Measurements from ENCODE around the gene RPTOR.

RPTOR gene

DNA sequence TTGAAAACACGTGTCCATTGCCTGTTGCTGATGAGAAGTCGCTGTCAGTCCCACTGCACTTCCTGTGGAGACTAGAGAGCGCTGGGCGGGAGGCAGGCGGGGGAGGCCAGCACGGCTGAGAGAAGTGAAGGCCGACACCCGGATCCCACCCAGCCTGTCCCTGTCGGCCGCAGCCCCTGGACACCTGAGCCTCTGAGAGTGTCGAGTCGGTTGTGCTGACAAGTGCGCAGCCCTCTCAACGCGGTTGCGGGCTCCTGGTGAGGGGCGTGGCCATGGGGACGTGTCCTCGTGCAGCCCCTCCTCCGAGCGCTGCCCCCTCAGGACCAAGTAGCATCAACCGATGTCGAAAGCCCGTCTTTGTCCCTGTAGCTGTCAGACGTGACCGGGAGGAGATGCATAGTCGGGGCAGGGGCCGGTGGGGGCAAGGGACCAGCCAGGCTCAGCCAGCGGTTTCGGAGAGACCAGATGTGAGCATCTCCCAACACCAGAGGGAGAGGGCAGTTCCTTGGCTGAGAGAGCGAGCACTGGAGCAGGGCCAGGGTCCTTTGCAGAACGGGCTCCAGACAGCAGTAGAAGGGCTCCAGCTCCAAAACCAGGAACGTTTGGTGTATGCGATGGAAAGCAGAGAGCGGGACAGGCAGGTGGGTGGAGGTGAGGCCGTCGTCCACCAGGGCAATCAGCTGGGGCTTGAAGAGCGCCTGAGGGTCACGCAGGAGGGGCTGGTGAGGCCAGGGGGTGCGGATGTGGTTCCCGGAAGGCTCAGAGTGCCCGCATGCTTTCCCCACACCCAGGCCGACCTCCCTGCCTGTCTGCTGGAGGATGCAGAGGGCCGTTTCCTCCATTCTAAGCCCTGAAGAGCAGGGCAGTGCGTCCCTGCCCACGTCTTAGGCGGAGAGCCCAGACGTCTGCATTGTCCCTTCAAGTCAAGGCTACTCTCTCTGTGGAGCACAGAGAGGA lies 403.7 kb downstream of the RPTOR start:
- Histone ChIP-seq H3K9ac (ENCODE audit: low read length) (no peak overlapping the region), H3K4me1 (ENCODE audit: insufficient read depth, low read length, severe bottlenecking) (no peaks in the 10 kb centered on the region), H3K9me3 (ENCODE audit: low read length) (no peaks in the 10 kb centered on the region), H3K4me3 (ENCODE audit: low read depth, low read length, poor library complexity, severe bottlenecking) (no peak overlapping the region), H3K79me2 (ENCODE audit: insufficient read depth, low read length) (no peaks in the 10 kb centered on the region), H3F3A (ENCODE audit: insufficient read depth, low read length) (no peaks in the 10 kb centered on the region), H4K20me1 (ENCODE audit: insufficient read depth, low read length) (no peaks in the 10 kb centered on the region), H3K36me3 (ENCODE audit: insufficient read depth, low read length) (peaks cover 93% of the 10 kb centered on the region), H3K9me2 (ENCODE audit: low read depth, low read length) (no peaks in the 10 kb centered on the region), H3K27me3 (ENCODE audit: insufficient read depth, low read length) (no peaks in the 10 kb centered on the region), H3K4me2 (ENCODE audit: low read length) (no peak overlapping the region), H2AFZ (ENCODE audit: low read length) (no peak overlapping the region), H3K27ac (ENCODE audit: low read depth, low read length, poor library complexity, severe bottlenecking) (no peak overlapping the region)
- no peak for TF ChIP-seq EZH2 (IDR thresholded peaks at IDR 0.05; ENCODE audit: borderline replicate concordance, low read length)
- no peak for TF ChIP-seq CTCF (IDR thresholded peaks at IDR 0.05; ENCODE audit: low read length)

- H3K4me2 ChIP-seq (ENCODE audit: low read length), result no peak overlapping the region
- no peaks in the 10 kb centered on the region for H3K9me2 ChIP-seq (ENCODE audit: low read depth, low read length)
- H3K9me3 ChIP-seq (ENCODE audit: low read length), result no peaks in the 10 kb centered on the region
- no peak overlapping the region for H3K4me3 ChIP-seq (ENCODE audit: low read depth, low read length, poor library complexity, severe bottlenecking)
- no peak for TF ChIP-seq EZH2 (IDR thresholded peaks at IDR 0.05; ENCODE audit: borderline replicate concordance, low read length)
- TF ChIP-seq CTCF (IDR thresholded peaks at IDR 0.05; ENCODE audit: low read length), result no peak
- no peaks in the 10 kb centered on the region for H4K20me1 ChIP-seq (ENCODE audit: insufficient read depth, low read length)
- H3K4me1 ChIP-seq (ENCODE audit: insufficient read depth, low read length, severe bottlenecking), result no peaks in the 10 kb centered on the region
- no peaks in the 10 kb centered on the region for H3K79me2 ChIP-seq (ENCODE audit: insufficient read depth, low read length)
- H2AFZ ChIP-seq (ENCODE audit: low read length), result no peak overlapping the region
- no peaks in the 10 kb centered on the region for H3K27me3 ChIP-seq (ENCODE audit: insufficient read depth, low read length)
- no peak overlapping the region for H3K9ac ChIP-seq (ENCODE audit: low read length)
- H3F3A ChIP-seq (ENCODE audit: insufficient read depth, low read length), result no peaks in the 10 kb centered on the region
- H3K27ac ChIP-seq (ENCODE audit: low read depth, low read length, poor library complexity, severe bottlenecking), result no peak overlapping the region
- peaks cover 93% of the 10 kb centered on the region for H3K36me3 ChIP-seq (ENCODE audit: insufficient read depth, low read length)
Observed at GRCh38 chr17:80948976-80949450, 404.4 kb downstream of the RPTOR start.

DNA sequence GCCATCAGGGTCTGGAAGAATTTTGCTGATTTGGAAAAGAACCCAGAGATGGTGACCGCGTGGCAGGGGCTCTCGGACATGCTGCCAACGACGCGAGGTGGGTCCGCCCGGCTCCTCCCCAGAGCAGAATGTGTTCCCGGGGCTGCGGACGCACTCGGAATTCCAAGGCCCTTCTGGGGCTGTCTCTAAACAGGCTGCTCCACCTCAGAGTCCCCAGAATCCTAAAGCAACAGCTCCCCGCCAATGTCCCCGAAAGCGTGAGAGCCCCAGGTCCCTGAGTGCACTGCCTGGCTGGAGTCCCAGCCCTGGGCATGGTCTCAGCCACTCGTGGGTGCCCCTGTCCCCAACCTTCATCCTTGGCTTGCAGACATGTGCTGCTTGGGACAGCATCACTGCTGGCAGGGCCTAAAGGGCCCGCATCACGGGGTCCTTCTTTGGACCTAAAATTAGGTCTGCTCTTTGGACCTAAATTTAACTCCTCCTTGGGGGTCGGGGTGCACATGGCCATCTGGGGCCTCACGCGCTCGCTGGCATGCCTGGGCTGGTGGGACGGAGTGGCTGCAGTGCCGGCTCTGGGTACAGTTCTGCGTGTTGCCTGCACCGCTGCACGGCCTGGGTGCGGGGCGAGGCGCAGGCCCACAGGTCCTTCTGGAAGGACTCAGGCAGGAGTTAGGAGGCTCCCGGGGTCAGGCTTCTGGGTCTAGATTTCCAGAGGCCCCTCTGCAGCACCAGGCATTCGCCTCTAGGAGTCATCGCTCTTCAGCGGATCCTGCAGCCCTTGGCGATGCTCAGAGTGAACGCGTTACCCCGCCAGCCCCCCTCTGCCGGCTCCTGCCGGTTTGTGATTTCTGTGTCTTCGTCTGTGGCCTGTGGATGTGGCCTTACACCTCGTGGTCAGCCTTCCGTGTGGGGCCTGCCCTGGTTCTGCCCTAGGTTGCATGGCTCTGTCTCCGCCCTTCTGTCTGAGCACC lies 405.1 kb downstream of the RPTOR start:
- H3K79me2 ChIP-seq (ENCODE audit: insufficient read depth, low read length), result no peaks in the 10 kb centered on the region
- TF ChIP-seq CTCF (IDR thresholded peaks at IDR 0.05; ENCODE audit: low read length) (no peak), EZH2 (IDR thresholded peaks at IDR 0.05; ENCODE audit: borderline replicate concordance, low read length) (no peak)
- H3K4me3 ChIP-seq (ENCODE audit: low read depth, low read length, poor library complexity, severe bottlenecking), result no peak overlapping the region
- peaks cover 91% of the 10 kb centered on the region for H3K36me3 ChIP-seq (ENCODE audit: insufficient read depth, low read length)
- H2AFZ ChIP-seq (ENCODE audit: low read length), result no peak overlapping the region
- no peaks in the 10 kb centered on the region for H3K4me1 ChIP-seq (ENCODE audit: insufficient read depth, low read length, severe bottlenecking)
- H3K4me2 ChIP-seq (ENCODE audit: low read length), result no peak overlapping the region
- no peaks in the 10 kb centered on the region for H4K20me1 ChIP-seq (ENCODE audit: insufficient read depth, low read length)
- H3K9me3 ChIP-seq (ENCODE audit: low read length), result no peaks in the 10 kb centered on the region
- no peak overlapping the region for H3K27ac ChIP-seq (ENCODE audit: low read depth, low read length, poor library complexity, severe bottlenecking)
- H3K9ac ChIP-seq (ENCODE audit: low read length), result no peak overlapping the region
- H3F3A ChIP-seq (ENCODE audit: insufficient read depth, low read length), result no peaks in the 10 kb centered on the region
- H3K9me2 ChIP-seq (ENCODE audit: low read depth, low read length), result no peaks in the 10 kb centered on the region
- H3K27me3 ChIP-seq (ENCODE audit: insufficient read depth, low read length), result no peaks in the 10 kb centered on the region

All from OCI-LY1 (cell line).